NCI-H1105 (cell line): ENCODE data around the gene EEF1A1.
"Not testable (repeated sequence)": the region's sequence is repeated elsewhere in the genome, so short reads cannot be mapped to it uniquely, and the experiment has no call there.

ENCODE experiments used
- DNase-seq: peaks from one replicate; lab custom pipeline; 2025; lab: John Stamatoyannopoulos, UW

EEF1A1 gene

DNA sequence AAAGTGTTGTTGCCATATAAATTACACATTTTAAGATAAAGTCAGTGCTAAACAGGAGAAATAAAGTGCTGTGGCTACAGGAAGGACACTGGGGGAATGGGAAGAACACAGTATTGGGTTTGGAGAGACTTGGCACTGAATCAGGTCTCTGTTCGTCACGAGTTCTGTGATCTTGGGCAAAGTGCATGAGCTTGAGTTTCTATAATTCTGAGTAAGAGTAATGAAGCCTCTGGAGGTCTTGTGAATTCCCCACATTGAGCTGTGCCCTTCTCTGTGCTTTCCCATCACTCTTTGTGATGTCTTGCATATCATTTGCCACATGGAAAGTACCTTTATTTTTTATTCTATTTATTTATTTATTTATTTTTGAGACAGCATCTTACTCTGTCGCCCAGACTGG lies 16.8 kb upstream of the EEF1A1 start:
- DNase-seq: no peak

- no peak for DNase-seq
Measured at GRCh38 chr6:73534628-73535027, 13.8 kb upstream of the EEF1A1 start.

DNA sequence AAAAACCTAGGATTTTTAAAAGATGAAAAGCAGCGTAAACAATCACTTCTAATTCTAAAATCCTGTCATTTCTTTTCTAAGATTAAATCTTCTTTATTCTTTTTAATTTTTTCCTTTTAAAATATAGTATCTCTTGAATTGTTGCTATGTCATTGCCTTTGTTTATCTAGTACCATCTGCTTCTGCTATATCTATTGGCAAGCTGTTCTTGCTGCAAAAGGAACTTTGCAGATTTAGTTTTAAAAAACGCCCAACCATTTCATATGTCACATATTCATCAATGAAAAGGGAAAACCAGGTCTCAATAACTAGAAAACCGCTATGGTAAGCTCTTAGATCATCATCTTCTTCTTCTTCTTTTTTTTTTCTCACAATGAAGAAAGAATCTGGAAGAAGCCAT lies 11.5 kb upstream of the EEF1A1 start:
- no peak for DNase-seq

DNA sequence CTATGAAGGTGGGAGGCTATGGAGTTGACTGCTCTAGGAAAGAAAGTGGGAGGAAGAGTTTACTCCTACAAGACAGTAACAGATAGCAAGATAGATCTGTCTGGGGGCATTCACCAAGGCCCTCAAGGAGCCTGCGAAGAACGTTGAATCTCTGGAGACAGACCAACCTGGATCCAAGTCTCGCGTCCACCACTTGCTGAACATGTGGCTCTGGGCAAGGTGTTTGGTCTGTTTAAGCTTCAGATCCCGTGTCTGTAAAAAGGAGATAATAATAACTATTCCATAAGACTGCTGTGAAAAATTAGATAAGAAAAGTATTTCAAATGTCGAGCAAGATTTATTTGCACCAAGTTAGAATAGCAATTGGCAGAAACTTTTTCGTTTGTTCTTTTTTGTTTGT lies 8.1 kb upstream of the EEF1A1 start:
- no peak for DNase-seq

GRCh38 chr6:73525546-73526330 lies 4.9 kb upstream of the EEF1A1 start:
- no peak for DNase-seq

DNA sequence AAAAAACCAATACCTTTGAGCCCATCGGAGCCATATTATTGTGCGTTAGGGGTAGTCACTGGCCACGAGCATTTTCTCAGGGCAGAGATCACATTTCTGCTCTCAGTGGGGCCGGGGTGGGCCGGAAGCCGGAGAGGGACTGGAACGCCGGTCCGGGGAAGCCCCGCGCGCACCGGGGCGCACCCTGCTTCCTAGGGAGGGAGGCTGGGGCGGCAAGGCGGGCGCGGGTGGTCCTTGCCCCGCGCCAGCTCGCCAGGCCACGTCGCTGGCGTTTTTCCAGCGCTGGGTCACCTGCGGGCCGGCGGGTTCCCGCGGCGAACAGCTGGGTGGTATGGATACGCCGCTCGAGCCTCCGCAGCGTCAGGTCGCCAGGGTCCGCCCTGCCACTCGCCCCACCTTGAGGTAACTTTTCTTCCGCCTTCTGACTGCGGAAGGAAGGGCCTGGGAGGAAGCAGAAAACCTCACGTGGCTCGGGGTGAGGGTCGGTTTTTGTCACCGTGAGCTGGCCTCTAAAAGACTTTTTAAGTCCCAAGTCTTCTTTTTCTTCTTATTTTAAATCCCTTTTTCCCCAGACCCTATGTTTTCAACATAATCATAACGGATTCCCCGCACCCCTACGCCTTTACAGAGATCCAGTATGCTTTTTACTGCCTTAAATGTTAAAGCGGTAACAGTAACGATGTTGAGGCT lies 2.7 kb upstream of the EEF1A1 start:
- DNase-seq: no peak

DNA sequence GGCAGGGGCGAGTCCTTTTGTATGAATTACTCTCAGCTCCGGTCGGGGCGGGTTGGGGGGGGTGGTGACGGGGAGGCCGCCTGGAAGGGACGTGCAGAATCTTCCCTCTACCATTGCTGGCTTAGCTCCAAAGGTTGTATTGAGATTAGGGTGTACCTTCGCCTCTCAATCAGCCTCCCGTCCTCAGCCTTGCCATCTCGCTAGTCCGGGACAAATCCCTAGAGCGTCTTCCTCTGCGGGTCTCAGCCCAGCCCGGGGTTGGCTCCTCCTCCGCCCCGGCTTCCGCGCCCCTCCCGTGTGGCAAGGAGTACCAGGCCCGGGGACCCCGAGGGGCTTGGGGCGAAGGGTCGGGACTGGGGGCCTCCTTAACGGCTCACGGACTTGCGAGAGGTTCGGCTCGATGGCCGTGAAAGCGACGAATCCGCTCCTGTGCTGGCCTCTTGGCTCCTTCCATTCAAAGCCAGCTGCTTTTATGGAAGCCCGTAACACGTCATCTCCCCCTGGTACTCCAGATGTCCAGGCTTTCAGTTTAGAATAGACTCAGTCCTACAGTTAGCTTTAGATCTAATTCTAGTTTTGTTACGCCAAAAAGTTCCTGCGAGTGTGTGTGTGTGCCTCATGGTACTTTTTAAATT lies 636 bp upstream of the EEF1A1 start:
- peak; percentile 76 for DNase-seq

DNA sequence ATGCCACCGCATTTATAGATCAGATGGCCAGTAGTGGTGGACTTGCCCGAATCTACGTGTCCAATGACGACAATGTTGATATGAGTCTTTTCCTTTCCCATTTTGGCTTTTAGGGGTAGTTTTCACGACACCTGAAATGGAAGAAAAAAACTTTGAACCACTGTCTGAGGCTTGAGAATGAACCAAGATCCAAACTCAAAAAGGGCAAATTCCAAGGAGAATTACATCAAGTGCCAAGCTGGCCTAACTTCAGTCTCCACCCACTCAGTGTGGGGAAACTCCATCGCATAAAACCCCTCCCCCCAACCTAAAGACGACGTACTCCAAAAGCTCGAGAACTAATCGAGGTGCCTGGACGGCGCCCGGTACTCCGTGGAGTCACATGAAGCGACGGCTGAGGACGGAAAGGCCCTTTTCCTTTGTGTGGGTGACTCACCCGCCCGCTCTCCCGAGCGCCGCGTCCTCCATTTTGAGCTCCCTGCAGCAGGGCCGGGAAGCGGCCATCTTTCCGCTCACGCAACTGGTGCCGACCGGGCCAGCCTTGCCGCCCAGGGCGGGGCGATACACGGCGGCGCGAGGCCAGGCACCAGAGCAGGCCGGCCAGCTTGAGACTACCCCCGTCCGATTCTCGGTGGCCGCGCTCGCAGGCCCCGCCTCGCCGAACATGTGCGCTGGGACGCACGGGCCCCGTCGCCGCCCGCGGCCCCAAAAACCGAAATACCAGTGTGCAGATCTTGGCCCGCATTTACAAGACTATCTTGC lies 725 bp downstream of the EEF1A1 start:
- peak; percentile 38 for DNase-seq

GRCh38 chr6:73518982-73519881 lies 1.6 kb downstream of the EEF1A1 start:
- not testable (repeated sequence) for DNase-seq

- not testable (repeated sequence) for DNase-seq
Measured at GRCh38 chr6:73518100-73518981, 2.5 kb downstream of the EEF1A1 start.

GRCh38 chr6:73516514-73517489 lies 4.0 kb downstream of the EEF1A1 start:
- DNase-seq: no peak

DNA sequence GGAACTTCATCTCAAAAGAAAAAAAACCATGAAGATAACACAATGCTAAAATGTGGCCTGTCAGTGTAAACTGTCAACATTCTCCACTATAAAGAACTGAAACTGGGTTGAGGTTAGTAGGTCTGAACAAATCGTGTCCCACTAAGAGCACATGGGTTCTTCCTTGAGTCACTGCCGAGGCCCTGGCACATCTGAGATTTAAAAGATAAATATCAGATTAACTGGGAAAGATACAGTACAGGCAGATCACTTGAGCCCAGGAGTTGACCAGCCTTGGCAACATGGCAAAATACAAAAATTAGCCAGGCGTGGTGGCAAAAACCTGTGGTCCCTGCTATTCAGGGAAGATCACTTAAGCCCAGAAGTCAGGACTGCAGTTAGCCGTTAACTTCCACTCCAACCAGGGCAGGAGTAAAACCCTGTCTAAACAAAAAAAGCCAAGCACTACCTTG lies 5.6 kb downstream of the EEF1A1 start:
- no peak for DNase-seq

DNA sequence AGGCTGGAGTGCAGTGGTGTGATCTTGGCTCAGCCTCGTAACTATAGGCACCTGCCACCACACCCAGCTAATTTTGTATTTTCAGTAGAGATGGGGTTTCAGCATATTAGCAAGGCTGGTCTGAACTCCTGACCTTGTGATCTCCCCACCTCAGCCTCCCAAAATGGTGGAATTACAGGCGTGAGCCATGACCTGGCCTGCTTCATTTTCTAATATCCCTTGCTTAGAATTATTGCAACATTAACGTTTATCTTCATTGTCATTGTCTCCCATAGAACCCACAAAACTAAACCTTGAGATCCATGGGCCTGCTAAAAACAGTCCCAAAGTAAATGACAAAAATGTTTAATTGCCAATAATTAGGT lies 6.1 kb downstream of the EEF1A1 start:
- DNase-seq: no peak

GRCh38 chr6:73513496-73513854 lies 7.4 kb downstream of the EEF1A1 start:
- DNase-seq: no peak

- no peak for DNase-seq
Measured at GRCh38 chr6:73511796-73512195, 9.0 kb downstream of the EEF1A1 start.

GRCh38 chr6:73509851-73510250 lies 11.0 kb downstream of the EEF1A1 start:
- no peak for DNase-seq

DNA sequence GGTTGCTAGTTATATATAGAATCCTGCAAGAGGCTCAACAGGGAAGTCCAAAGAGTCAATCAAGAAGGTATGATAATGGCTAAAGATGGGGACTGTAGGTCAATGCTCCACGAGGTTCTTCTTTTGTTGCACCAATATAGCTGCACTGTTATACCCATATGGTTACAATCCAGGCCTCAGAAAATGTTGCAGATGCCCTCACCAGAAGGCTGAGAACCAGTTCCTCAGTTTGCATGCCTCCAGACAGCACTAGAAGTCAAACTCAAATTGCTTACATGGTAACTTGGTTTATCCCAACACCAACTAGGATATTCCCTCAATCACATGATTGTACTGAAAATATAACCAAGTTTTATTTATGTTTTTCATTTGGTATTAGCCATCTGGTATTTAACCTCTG lies 12.1 kb downstream of the EEF1A1 start:
- DNase-seq: no peak

DNA sequence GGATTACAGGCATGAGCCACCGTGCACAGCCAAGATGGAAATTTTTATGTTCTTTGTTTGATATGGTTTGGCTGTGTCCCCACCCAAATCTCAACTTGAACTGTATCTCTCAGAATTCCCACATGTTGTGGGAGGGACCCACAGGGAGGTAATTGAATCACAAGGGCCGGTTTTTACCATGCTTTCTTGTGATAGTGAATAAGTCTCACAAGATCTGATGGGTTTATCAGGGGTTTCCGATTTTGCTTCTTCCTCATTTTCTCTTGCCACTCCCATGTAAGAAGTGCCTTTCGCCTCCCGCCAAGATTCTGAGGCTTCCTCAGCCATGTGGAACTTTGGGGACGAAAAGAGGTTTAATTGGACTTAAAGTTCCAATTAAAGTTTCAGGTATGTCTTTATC lies 14.6 kb downstream of the EEF1A1 start:
- DNase-seq: no peak

- not testable (repeated sequence) for DNase-seq
Measured at GRCh38 chr6:73505705-73506104, 15.1 kb downstream of the EEF1A1 start.
